DMS153 treated with DMSO at 0.1 percent for 48 hours (cell line): Measurements from ENCODE around the gene NUDT3.
"Not testable (repeated sequence)": the region's sequence is repeated elsewhere in the genome, so short reads cannot be mapped to it uniquely, and the experiment has no call there.

ENCODE experiments used
- DNase-seq: peaks from one replicate; lab custom pipeline; 2025; ENCODE audit not compliant: unreplicated experiment; lab: John Stamatoyannopoulos, UW

Gene NUDT3

DNA sequence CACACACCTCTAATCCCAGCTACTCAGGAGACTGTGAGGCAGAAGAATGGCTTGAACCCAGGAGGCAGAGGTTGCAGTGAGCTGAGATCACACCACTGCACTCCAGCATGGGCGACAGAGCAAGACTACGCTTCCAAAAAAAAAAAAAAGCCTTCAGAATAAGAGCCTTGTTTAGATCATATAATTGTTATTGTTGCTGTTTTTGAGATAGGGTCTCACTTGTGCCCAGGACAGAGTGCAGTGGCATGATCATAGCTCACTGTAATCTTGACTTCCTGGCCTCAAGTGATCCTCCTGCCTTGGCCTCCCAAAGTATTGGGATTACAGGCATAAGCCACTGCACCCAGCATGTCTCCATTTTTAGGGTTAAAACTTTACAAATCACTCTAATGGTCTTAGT is 68.2 kb downstream of the NUDT3 start:
- not testable (repeated sequence) for DNase-seq

DNA sequence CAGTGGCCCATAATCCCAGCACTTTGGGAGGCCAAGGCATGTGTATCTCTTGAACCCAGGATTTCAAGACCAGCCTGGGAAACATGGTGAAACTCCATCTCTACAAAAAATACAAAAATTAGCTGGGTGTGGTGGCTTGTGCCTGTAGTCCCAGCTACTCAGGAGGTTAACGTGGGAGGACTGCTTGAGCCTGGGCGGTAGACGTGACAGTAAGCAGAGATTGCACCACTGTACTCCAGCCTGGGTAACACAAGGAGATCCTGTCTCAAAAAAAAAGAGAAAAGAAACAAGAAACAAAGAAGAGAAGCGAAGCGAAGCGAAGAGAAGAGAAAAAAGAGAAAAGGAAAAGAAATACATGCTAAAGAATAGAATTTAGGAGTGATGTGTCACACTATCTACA is 69.2 kb downstream of the NUDT3 start:
- DNase-seq: no peak

DNA sequence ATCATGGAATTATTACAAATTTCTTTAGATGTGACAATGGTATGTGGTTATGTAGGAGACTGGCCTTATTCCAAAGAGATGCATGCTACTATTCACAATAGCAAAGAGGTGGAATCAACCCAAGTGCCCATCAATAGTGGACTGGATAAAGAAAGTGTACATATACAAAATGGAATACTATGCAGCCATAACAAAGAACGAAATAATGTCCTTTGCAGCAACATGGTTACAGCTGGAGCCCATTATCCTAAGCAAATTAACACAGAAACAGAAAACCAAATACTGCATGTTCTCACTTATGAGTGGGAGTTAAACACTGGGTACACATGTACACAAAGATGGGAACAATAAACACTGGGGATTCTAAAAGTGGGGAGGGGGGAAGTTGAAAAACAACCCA is 69.7 kb downstream of the NUDT3 start:
- DNase-seq: no peak

DNA sequence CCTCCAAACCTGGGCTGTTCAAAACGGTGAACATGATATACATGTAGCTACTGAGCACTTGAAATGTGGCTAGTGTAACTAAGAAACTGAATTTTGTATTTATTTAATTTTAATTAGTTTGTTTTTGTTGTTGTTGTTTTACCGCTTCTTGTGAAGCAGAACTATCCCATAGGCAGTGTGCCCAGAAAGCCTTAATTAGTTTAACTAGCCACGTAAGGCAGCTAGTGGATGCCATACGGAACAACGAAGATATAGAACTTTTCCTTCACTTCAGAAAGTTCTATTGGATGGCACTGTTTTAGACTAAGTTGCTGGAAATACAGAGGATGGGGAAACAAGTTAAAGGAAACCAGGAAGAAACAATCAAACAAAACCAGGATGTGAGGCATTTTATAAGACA is 70.6 kb downstream of the NUDT3 start:
- no peak for DNase-seq

DNA sequence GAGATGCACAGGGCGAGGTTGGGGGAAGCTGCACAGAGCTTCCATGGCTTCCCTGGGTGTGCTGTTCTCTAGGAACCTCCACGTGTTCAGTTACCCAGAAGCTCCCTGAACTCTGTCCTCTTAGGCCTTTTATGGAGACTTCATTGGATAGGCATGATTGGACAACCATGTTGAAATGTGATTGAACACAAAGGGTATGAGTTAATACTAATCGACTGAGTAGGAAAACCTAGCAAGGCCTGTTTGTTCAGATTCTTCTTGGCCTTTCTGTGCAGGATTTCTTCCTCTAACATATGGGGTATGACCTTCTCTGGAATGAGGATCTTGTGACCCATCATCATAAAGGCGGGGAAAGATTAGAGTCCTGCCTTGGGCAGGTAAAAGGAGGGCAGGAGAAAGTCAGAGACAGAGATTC is 73.0 kb downstream of the NUDT3 start:
- no peak for DNase-seq

DNA sequence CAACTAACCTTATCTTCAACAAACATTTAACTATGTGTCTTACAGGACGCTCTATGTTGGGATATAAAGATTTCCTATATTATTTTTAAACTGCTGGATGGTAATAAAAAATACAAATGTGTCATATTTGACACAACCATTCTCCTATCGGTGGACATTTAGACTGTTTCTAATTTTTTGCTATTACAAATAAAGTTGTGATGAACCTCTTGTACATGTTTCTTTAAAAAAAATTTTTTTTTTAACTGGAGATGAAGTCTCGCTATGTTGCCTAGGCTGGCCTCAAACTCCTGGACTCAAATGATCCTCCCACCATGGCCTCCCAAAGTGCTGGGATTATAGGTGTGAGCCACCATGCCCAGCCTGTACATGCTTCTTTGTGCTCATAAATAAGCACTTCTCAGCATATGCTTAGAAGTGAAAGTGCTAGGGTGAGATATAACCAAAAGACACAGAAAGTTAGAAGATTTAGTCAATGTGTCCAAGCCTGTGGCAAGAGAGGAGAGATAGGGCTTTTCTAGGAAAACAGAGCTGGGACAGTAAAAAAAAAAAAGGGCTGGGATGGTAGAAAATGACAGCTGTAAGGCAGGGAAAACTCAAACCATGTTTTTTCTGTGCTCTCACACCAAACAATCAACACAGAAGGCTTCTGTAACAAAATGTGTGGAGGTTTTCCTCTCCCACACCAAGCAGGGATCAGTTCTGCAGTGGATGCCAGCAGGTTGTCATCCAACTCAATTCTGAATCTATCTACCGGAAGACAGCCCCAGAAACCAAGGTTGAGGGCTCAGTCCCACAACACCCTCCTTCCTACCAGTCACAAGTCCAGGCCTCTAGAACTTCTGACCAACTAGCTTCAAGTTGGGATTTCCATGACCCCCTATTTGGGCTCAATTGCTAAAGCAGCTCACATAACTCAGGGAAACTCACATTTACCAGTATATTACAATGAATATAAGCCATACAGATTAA is 73.7 kb downstream of the NUDT3 start:
- DNase-seq: no peak

DNA sequence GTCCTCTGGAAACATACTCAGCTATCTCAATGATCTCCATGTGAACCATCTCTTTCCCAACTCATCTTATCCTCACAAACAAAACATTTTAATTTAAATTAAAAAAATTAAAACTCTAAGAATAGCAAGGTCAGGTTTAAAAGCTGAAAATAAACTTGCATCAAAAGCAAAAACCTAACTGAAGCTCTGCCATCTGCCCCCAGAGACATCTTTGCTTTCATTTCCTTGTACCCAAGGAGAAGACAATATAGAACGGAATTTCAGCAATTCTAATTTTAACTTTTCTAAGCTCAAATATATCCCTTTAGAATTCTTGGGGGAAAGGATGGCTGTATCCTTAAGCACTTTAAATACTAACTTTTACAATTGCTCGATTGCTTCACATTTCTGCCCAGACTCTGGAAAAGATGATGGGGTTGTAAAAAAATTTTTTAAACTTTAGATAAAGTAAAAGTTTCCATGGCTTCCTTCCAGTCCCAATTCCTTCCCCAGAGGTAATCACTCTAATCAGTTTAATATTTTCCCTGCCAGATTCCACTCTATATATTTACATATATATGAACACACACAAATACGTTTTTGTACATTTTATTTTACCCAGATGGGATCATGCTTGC is 74.5 kb downstream of the NUDT3 start:
- no peak for DNase-seq

DNA sequence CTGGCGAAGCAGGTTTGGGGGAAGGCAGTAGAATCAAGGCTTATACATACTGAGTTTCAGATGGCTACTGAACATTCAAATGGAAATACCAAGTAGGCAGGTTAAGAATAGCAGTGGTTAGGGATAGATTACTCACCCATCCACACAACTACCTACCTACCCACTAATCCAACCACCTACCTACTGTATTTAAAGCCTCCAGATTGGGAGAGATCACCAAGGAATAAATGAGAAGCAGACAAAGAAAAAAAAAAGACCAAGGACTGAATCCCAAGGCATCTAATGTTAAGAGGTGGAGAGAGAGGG is 75.3 kb downstream of the NUDT3 start:
- no peak for DNase-seq

DNA sequence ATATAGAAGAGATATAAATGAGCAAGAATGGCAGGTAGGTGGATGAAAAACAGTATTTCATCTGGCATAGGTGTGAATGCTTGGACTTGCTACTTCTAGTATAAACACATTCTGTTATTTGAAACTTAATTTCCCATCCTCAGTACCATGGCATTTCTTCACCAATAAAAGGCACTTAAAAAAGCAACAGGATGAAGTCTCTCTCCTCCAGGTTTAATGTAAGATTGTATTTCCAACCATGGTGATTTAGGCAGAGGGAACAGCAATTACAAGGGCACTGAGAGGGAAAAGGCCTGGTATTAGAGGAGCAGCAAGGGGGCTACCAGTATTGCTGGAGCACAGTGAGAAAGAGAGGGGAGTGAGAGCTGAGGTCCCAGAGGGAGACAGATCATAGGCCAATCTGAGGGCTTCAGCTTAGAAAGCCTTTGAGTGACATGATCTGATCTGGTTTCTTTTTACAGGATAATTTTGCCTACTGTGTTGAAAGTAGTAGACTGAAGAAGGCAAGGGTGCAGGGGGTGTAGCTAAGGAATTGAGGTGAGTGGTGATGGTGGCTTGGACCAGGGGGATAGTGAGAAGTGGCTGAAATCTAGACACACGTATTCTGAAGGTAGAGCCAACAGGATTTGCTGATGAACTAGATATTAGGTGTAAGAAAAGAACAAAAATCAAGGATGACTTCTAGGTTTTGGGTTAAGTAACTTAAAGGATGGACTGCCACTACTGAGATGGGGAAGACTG is 75.9 kb downstream of the NUDT3 start:
- no peak for DNase-seq

DNA sequence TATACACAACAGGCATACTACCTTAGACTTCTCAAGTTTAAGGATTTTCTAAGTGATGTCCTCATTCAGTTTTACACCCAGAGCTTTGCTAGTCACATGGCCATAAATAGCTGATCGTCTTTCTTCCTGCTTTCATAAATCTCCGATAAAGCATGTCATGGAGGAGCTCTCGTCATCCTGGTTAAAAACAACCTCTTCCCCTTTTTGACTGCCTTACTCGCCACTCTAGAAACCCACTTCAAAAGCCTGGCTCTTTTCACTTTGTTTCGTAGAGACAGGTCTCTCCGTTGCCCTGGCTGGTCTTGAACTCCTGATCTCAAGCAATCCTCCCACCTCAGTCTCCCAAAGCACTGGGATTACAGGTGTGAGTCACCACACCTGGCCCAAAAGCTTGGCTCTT is 76.7 kb downstream of the NUDT3 start:
- no peak for DNase-seq

DNA sequence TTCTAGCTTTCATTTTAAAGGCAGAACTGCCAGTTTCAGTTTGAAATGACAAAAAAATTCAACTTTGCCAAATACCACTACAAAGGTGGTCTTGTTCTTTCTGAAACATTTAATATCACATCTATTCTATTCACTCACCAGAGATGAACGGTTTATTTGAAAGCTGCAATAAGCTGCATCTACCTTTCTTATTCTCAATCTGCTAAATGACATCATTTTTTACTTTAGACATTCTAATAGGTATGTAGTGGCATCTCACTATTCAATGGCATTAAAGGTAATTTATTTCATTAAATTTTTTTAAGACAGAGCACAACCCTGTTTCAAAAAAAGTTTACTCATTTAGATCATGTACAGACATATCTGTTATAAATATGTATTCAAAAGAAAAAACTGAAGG is 77.2 kb downstream of the NUDT3 start:
- no peak for DNase-seq

DNA sequence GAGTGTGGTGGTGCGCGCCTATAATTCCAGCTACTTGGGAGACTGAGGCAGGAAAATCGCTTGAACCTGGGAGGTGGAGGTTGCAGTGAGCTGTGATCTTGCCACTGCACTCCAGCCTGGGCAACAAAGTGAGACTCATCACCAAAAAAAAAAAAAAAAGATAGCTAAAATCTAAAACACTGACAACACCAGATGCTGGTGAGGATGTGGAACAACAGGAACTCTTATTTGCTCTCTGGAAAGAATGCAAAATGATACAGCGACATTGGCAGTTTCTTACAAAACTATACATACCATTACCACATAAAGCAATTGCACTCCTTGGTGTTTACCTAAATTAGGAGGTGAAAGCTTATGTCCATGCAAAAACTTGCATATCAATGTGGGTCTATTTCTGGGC is 80.2 kb downstream of the NUDT3 start:
- no peak for DNase-seq

DNA sequence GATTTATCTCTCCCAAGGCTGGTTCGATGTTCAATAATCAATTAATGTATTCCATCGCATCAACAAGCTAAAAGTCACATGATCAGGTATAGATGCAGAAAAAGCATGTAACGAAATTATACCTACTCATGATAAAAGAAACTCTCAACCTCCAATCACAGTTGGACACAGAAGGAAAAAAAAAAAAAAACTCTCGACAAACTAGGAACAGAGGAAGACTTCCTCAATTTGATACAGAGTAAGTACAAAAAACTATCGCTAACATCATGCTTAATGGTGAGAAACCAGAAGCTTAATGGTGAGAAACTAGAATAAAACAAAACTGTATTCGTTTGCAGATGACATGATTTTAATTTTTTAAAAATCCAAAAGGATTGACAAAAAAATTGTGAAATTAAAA is 81.7 kb downstream of the NUDT3 start:
- no peak for DNase-seq

DNA sequence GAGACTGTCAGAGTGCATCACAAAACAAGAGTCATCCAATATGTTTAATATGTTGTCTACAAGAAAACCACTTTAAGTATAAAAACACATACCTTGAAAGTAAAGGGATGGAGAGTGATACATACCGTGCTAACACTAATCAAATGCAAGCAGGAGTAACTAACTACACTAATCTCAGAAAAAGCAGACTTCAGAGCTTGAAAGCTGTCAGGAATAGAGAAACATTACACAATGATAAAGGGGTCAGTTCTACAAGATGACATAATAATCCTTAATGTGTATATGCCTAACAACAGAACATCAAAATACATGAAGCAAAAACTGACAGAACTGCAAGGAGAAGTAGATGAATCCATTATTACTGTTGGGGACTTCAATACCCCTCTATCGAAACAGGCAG is 84.0 kb downstream of the NUDT3 start:
- no peak for DNase-seq

DNA sequence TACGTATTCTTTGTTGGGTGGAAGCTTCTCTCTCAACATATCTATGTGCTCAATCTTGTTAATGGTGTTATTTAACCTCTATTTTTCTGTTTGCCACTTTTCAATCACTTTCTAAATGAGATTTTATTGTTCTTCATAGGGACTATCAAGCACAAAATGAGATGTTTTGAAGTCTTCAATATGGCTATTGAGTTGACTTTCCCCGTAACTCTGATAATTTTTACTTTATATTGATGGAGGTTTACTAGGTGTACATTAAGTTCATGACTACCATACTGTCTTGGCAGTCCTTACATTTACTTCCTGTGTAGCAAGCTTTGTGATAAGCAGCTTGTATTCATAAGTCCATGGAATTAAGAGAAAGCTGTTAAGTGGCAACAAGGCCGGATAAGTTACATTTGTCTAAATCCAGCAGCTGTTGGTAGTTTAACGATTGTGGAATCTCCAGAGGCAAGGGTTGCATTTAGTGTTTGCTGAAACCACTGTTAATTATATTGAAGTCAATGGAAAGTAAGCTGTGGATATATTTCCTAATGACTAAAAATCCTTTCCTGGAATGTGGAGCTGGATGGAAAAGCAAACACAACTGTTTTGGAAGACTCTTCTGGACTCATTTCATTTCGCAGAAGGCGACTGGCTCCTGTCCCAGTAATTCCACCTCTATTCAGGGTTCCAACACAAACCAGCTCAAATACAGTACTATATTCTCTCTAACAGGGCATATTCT is 86.3 kb downstream of the NUDT3 start:
- no peak for DNase-seq

DNA sequence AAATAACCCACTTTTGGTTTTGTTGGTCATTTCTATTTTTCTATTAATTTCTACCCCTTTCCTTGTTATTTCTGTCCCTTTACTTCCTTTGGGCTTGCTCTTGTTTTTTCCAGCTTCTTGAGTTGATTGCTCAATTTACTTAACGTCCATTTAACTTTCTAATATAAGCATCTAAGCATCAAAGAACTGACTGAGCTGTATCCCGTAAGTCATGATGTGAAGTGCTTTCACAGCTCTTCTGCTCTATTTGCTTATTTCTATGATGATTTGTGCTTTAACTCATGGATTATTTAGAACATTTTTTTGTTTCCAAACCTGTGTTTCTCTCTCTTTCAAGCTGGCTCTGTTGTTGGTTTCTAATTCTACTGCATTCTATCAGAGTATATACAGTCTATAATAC is 87.0 kb downstream of the NUDT3 start:
- DNase-seq: no peak

DNA sequence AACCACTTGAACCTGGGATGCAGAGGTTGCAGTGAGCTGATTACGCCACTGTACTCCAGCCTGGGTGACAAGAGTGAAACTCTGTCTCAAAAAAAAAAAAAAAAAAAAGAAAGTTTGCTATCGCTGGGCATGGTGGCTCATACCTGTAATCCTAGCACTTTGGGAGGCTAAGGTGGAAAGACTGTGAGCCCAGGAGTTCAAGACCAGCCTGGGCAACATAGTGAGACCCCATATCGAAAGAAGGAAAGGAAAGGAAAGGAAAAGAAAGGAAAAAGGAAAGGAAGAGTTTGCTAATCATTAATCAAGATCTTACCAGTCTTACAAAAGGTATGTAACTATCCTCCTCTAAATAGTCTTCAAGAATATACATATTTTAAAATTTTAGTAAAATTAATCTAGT is 88.3 kb downstream of the NUDT3 start:
- DNase-seq: no peak

DNA sequence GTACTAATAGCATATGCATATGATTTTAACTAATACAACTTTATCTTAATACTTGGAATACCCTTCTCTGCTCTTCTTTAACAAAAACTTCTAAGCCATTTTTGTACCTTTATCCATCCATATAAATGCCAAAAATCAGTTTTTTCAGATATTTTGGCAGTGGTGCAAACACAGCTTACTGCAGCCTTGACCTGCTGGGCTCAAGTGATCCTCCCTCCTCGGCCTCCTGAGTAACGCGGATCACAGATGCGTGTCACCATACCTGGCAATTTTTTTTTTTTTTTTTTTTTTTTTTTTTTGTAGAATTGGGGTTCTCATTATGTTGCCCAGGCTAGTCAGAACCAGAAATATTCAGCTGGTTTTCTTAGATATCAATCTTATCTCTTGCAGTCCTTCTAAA is 89.5 kb downstream of the NUDT3 start:
- DNase-seq: no peak

DNA sequence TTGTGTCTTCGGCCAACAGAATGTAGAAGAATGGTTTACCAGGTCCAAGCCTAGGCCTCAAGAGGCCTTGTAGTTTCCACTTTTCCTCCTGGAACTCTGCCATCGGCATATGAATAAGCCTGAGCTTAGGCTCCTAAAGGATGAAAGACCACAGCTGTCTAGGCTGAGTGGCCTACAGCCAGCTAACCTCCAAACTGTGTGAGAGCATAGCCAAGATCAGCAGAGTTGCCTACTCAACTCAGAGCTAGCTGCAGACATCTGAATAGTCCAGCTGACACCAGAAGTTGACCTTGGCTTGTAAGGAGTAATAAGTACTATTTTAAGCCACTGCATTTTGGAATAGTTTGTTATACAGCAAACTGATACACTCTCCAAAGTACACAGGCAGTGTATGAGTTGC is 91.1 kb downstream of the NUDT3 start:
- no peak for DNase-seq

DNA sequence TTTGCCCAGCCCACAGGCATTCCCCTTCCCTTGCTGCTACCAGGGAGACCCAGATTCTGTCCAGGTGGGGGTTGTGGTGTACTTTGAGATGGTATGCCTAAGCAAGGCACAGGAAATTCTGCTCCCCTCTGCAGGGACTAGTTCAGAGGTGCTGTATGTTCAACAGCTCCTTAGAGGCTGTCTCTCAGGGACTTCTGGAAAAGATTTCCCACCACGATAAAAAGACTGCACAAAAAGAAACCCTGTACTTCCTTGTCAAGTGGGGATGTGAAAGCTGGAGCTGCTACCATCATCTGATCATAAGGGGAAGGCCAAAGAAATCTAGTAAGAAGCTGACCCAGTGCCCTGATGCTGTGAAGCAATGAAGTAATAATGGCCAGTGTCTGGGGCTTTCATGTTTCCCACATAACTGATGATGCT is 92.1 kb downstream of the NUDT3 start:
- no peak for DNase-seq

DNA sequence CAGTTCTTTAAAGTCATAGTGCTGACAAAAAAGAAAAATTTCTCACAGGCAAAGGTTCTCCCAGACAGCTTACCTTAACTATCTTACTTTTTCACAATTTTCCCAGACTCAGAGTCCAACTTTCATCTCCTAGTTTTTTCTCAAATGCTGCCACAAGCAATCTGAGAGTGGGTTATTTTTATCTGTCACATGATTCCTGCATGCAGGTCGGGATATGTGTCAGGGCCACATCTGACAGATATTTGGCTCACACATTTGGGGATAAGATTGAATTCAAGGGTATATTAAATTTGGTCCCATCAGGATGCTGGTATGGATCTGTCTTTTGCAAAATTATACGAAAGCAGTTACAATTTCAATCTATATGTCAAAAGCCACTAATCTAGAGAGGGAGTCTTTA is 93.5 kb downstream of the NUDT3 start:
- DNase-seq: no peak
